ENCODE measurements around the gene HNRNPU.

Gene HNRNPU

GRCh38 chr1:244800821-244801220, 63.5 kb downstream of the HNRNPU start:
- no peak for DNase-seq

All from NCI-H187 (cell line).